ENCODE data around the gene NTN3.

Gene NTN3

GRCh38 chr16:2465653-2466415 is 5.3 kb upstream of the NTN3 start:
- ATAC-seq (ENCODE audit: low read depth) (no peak), DNase-seq (ENCODE audit: low spot score) (no peak)
- Histone ChIP-seq H3K9me3 (ENCODE audit: severe bottlenecking) (no peaks in the 10 kb centered on the region), H3K27ac (ENCODE audit: poor library complexity, severe bottlenecking) (no peak overlapping the region), H3K27me3 (ENCODE audit: insufficient read depth, poor library complexity, severe bottlenecking) (no peaks in the 10 kb centered on the region), H3K4me1 (ENCODE audit: insufficient read depth, poor library complexity, severe bottlenecking) (no peaks in the 10 kb centered on the region), H3K36me3 (ENCODE audit: low read depth) (peaks cover 4% of the 10 kb centered on the region; the same call in 1 of the 2 replicates), H3K4me3 (ENCODE audit: severe bottlenecking) (no peak overlapping the region)
- TF ChIP-seq CTCF (IDR thresholded peaks at IDR 0.05; ENCODE audit: poor library complexity, severe bottlenecking): no peak

- H3K9me3 ChIP-seq (ENCODE audit: severe bottlenecking): no peaks in the 10 kb centered on the region
- H3K27me3 ChIP-seq (ENCODE audit: insufficient read depth, poor library complexity, severe bottlenecking): peaks cover under 1% of the 10 kb centered on the region
- no peak for TF ChIP-seq CTCF (IDR thresholded peaks at IDR 0.05; ENCODE audit: poor library complexity, severe bottlenecking)
- H3K36me3 ChIP-seq (ENCODE audit: low read depth): no peaks in the 10 kb centered on the region
- no peaks in the 10 kb centered on the region for H3K4me1 ChIP-seq (ENCODE audit: insufficient read depth, poor library complexity, severe bottlenecking)
- no peak for ATAC-seq (ENCODE audit: low read depth)
- no peak for DNase-seq (ENCODE audit: low spot score)
- H3K27ac ChIP-seq (ENCODE audit: poor library complexity, severe bottlenecking): no peak overlapping the region
- H3K4me3 ChIP-seq (ENCODE audit: severe bottlenecking): peak overlapping the region; percentile 52
These were observed 4.2 kb upstream of the NTN3 start for GRCh38 chr16:2466667-2467527.

- Histone ChIP-seq H3K27me3 (ENCODE audit: insufficient read depth, poor library complexity, severe bottlenecking) (peaks cover 6% of the 10 kb centered on the region), H3K36me3 (ENCODE audit: low read depth) (no peaks in the 10 kb centered on the region), H3K9me3 (ENCODE audit: severe bottlenecking) (no peaks in the 10 kb centered on the region), H3K27ac (ENCODE audit: poor library complexity, severe bottlenecking) (peak overlapping the region; percentile 26), H3K4me1 (ENCODE audit: insufficient read depth, poor library complexity, severe bottlenecking) (no peaks in the 10 kb centered on the region), H3K4me3 (ENCODE audit: severe bottlenecking) (peak overlapping the region; percentile 52)
- no peak for DNase-seq (ENCODE audit: low spot score)
- peak; percentile 14 for TF ChIP-seq CTCF (IDR thresholded peaks at IDR 0.05; ENCODE audit: poor library complexity, severe bottlenecking)
- peak; percentile 63 for ATAC-seq (ENCODE audit: low read depth)
These were observed 3.4 kb upstream of the NTN3 start for GRCh38 chr16:2467528-2468232.

GRCh38 chr16:2468233-2468724 is 2.8 kb upstream of the NTN3 start:
- Histone ChIP-seq H3K27ac (ENCODE audit: poor library complexity, severe bottlenecking) (peak overlapping the region; percentile 26), H3K27me3 (ENCODE audit: insufficient read depth, poor library complexity, severe bottlenecking) (peaks cover 6% of the 10 kb centered on the region), H3K9me3 (ENCODE audit: severe bottlenecking) (no peaks in the 10 kb centered on the region), H3K36me3 (ENCODE audit: low read depth) (no peaks in the 10 kb centered on the region), H3K4me3 (ENCODE audit: severe bottlenecking) (peak overlapping the region; percentile 52), H3K4me1 (ENCODE audit: insufficient read depth, poor library complexity, severe bottlenecking) (no peaks in the 10 kb centered on the region)
- no peak for TF ChIP-seq CTCF (IDR thresholded peaks at IDR 0.05; ENCODE audit: poor library complexity, severe bottlenecking)
- ATAC-seq (ENCODE audit: low read depth): peak; percentile 34
- DNase-seq (ENCODE audit: low spot score): no peak

Data from RWPE2 (cell line).